MCF 10A (cell line): ENCODE results near the gene KAT6B. TPM values are rescaled to one million over a fixed set of nuclear protein-coding genes. Genes with fewer than 3 reads are reported as not detected.

Experiments
- BruUV-seq: library from RNA; stranded (reverse); fragments of 400-500 nt; replicated peaks from 2 replicates; lab custom pipeline; 2021; lab: Mats Ljungman, UMichigan
- CTCF ChIA-PET: fragments of 300-600 bp; sonication (Branson Sonifier 250); formaldehyde crosslinking; extraction: SDS; loops from one replicate; lab custom pipeline; 2021; ENCODE audit warnings: antibody characterized with exemption, inconsistent platforms; lab: Yijun Ruan, JAX
- POLR2A ChIA-PET: fragments of 300-600, 350-650 bp; sonication (Branson Sonifier 250); formaldehyde crosslinking; extraction: SDS; loops from one replicate; lab custom pipeline; 2020; ENCODE audit warnings: antibody characterized with exemption, inconsistent platforms; lab: Yijun Ruan, JAX
- DNase-seq: peaks from one replicate; pipeline ENCODE4 v3.0.0-alpha.2; 2018; ENCODE audit not compliant: unreplicated experiment
- H3K27ac Mint-ChIP-seq: one replicate; pipeline ENCODE4 v1.8.0; 2022; ENCODE audit warnings: mild to moderate bottlenecking, low read depth, mixed read lengths; ENCODE audit not compliant: unreplicated experiment
- H3K27me3 Mint-ChIP-seq: one replicate; pipeline ENCODE4 v1.8.0; 2022; ENCODE audit warnings: mixed read lengths; ENCODE audit not compliant: insufficient read depth, unreplicated experiment
- H3K36me3 Mint-ChIP-seq: one replicate; pipeline ENCODE4 v1.8.0; 2022; ENCODE audit warnings: mild to moderate bottlenecking, moderate library complexity, mixed read lengths; ENCODE audit not compliant: insufficient read depth, unreplicated experiment
- H3K4me1 Mint-ChIP-seq: one replicate; pipeline ENCODE4 v1.8.0; 2022; ENCODE audit warnings: mixed read lengths; ENCODE audit not compliant: insufficient read depth, unreplicated experiment
- H3K4me3 Mint-ChIP-seq: one replicate; pipeline ENCODE4 v1.8.0; 2022; ENCODE audit warnings: mild to moderate bottlenecking, moderate library complexity, mixed read lengths; ENCODE audit not compliant: unreplicated experiment
- H3K9me3 Mint-ChIP-seq: one replicate; pipeline ENCODE4 v1.8.0; 2022; ENCODE audit warnings: mixed read lengths; ENCODE audit not compliant: unreplicated experiment
- intact Hi-C: fragments of 100-400 bp; cut with micrococcal nuclease; formaldehyde crosslinking; loops from 2 replicates; pipeline ENCODE4 v1.14.1; 2022
- total RNA-seq: library from RNA; stranded (reverse); gene quantifications from 2 replicates; pipeline ENCODE4 v1.2.3, GENCODE V29; 2022
- TF ChIP-seq, protein P1 (sequence below): fragments of 200-600 bp; IDR thresholded peaks from one replicate; pipeline ENCODE4 v1.8.0; 2022; ENCODE audit warnings: antibody characterized with exemption, mild to moderate bottlenecking; ENCODE audit not compliant: unreplicated experiment

KAT6B gene
- total RNA-seq, 1 experiment from 2014 or later, result 18.3 TPM

DNA sequence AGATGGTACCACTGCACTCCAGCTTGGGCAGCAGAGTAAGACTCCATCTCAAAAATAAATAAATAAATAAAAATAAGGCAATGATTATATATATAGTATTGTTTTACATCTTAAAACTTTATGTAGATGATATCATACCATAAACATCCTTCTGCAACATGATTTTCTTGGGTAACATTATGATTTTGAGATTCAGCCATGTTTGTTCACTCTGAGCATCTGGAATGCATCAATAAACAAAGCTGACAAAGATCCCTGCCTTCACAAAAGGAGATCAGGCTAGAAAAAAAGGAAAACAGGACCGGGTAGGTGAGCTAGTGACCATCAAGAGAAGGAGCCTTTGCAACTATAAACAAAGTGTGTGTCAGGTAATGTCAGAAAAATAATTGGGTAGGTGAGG lies 31.9 kb upstream of the KAT6B start:
- Mint-ChIP-seq H3K4me3 (no peak overlapping the region), H3K36me3 (no peaks in the 10 kb centered on the region), H3K4me1 (no peaks in the 10 kb centered on the region), H3K27me3 (no peaks in the 10 kb centered on the region), H3K9me3 (no peaks in the 10 kb centered on the region), H3K27ac (no peak overlapping the region)
- ChIA-PET POLR2A (interaction anchor here (0.6 kb wide), 1 partner anchor 90 kb away, joined by 3 read pairs; no protein-coding TSS in a partner anchor), CTCF (no interaction called here)
- BruUV-seq, result no TSS peak
- no peak for DNase-seq
- TF ChIP-seq, protein P1, sequence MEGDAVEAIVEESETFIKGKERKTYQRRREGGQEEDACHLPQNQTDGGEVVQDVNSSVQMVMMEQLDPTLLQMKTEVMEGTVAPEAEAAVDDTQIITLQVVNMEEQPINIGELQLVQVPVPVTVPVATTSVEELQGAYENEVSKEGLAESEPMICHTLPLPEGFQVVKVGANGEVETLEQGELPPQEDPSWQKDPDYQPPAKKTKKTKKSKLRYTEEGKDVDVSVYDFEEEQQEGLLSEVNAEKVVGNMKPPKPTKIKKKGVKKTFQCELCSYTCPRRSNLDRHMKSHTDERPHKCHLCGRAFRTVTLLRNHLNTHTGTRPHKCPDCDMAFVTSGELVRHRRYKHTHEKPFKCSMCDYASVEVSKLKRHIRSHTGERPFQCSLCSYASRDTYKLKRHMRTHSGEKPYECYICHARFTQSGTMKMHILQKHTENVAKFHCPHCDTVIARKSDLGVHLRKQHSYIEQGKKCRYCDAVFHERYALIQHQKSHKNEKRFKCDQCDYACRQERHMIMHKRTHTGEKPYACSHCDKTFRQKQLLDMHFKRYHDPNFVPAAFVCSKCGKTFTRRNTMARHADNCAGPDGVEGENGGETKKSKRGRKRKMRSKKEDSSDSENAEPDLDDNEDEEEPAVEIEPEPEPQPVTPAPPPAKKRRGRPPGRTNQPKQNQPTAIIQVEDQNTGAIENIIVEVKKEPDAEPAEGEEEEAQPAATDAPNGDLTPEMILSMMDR, result no peak
- intact Hi-C loops, result no loop called here

DNA sequence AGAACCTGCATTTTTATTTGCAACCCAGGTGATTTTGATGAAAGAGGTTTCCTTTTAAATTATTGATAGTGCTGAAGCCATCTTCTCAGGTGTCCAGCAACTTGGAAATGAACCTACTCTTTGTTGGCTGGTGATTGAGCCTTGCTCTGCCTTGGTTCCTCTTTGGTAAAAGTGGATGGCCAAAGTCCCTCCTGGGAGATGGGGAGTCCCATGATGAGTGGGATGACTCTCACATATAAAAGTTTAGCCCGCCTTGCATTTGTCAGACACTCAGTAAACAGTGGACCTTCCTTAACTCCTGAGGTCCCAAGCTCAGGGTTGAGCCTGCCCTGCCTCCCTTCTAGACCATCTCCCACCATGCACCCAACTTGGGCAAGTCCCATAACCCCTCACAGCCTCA lies 28.9 kb upstream of the KAT6B start:
- POLR2A ChIA-PET, result interaction anchor here (0.6 kb wide), 1 partner anchor 88 kb away, joined by 3 read pairs; no protein-coding TSS in a partner anchor
- no peaks in the 10 kb centered on the region for H3K36me3 Mint-ChIP-seq
- H3K27me3 Mint-ChIP-seq, result no peaks in the 10 kb centered on the region
- no peak for DNase-seq
- intact Hi-C loops, result no loop called here
- H3K27ac Mint-ChIP-seq, result no peak overlapping the region
- no TSS peak for BruUV-seq
- H3K4me3 Mint-ChIP-seq, result no peak overlapping the region
- no peaks in the 10 kb centered on the region for H3K9me3 Mint-ChIP-seq
- no peaks in the 10 kb centered on the region for H3K4me1 Mint-ChIP-seq
- TF ChIP-seq, protein P1, result no peak
- CTCF ChIA-PET, result no interaction called here

DNA sequence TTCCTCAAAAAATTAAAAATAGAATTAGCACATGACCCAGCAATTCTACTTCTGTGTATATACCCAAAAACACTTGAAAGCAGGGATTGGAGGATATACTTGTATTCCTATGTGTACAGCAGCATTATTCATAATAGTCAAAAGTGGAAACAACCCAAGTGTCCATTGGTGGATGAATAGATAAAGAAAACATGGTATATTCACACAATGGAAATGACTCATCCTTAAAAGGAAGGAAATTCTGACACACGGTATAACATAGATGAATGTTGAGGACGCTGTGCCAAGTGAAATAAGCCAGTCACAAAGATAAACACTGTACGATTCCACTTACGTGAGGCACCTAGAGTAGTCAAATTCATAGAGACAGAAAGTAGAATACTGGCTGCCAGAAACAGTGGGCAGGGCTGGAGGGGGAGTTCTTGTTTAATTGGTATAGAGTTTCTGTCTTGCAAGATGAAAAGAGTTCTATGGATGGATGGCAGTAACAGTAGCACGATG lies 26.6 kb upstream of the KAT6B start:
- ChIA-PET CTCF (no interaction called here), POLR2A (no interaction called here)
- no peaks in the 10 kb centered on the region for H3K36me3 Mint-ChIP-seq
- peak; percentile 97 for DNase-seq
- no peak overlapping the region for H3K4me3 Mint-ChIP-seq
- H3K9me3 Mint-ChIP-seq, result no peaks in the 10 kb centered on the region
- no peaks in the 10 kb centered on the region for H3K4me1 Mint-ChIP-seq
- no peaks in the 10 kb centered on the region for H3K27me3 Mint-ChIP-seq
- no TSS peak for BruUV-seq
- H3K27ac Mint-ChIP-seq, result no peak overlapping the region
- TF ChIP-seq, protein P1, result no peak
- intact Hi-C loops, result no loop called here

DNA sequence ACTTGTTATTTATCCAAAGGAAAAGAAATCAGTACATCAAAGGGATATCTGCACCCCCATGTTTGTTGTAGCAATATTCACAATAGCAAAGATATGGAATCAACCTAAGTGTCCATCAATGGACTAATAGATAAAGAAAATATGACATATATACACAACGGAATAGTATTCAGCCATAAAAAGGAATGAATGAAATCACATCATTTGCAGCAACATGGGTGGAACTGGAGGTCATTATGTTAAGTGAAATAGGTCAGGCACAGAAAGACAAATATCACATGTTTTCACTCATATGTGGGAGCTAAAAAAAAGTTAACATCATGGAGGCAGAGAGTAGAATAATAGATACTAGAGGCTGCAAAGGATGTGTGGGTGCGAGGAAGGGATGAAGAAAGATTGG lies 25.0 kb upstream of the KAT6B start:
- intact Hi-C loops, result no loop called here
- TF ChIP-seq, protein P1, result no peak
- Mint-ChIP-seq H3K27ac (no peak overlapping the region), H3K4me1 (no peaks in the 10 kb centered on the region), H3K9me3 (no peaks in the 10 kb centered on the region), H3K36me3 (no peaks in the 10 kb centered on the region), H3K4me3 (no peak overlapping the region), H3K27me3 (no peaks in the 10 kb centered on the region)
- no TSS peak for BruUV-seq
- POLR2A ChIA-PET, result no interaction called here
- CTCF ChIA-PET, result no interaction called here
- DNase-seq, result no peak
